Measurements from ENCODE around the gene RPS3. TPM values are rescaled to one million over a fixed set of nuclear protein-coding genes. Genes with fewer than 3 reads are reported as not detected.
A peak's percentile ranks its signal among the peaks of the same experiment; 100 is the strongest.
"Not testable (repeated sequence)": the region's sequence is repeated elsewhere in the genome, so short reads cannot be mapped to it uniquely, and the experiment has no call there.

RPS3 gene
- total RNA-seq, 1 donor from 2014 or later, result 7,110 TPM

DNA sequence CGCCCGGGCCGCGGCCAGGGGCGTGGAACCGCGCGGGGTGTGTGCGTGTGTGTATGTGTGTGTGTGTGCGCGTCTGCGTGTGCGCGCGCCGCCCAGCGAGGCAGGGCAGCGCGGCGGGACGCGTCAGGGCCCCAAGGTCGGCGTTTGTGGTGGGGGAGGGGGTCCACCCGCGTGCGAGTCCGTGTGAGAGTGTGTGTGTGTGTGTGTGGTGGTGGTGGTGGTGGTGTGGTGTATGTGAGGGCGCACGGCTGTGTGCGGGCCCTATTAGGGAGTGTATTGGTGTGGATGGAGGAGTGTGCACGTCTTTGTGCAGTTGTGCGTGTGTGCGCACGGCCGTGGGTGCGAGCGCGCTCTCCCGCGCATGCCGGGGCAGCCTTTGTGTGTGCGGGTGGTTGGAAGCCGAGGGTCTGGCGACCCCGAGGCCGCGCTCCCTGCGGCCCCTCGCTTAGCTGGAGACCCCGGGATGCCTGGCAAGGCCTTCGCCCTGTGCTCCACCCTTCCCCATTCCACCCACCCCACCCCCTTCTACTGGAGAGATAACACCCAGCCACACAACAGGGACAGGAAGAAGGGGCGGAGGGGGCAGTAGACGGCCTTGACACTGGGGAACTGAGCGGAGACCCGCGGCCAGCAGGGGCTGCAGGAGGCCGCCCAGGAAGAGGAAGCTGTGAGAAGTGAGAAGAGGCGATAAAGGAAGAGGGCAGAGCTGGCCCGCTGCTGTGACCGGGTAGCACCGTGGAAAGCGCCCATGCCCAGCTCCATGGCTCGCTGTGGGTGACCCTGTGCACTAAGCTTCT, 47.3 kb upstream of the RPS3 start:
- H3K36me3 ChIP-seq (ENCODE audit: control insufficient read depth, insufficient read depth, low read length), result no peaks in the 10 kb centered on the region
- TF ChIP-seq, protein P1, sequence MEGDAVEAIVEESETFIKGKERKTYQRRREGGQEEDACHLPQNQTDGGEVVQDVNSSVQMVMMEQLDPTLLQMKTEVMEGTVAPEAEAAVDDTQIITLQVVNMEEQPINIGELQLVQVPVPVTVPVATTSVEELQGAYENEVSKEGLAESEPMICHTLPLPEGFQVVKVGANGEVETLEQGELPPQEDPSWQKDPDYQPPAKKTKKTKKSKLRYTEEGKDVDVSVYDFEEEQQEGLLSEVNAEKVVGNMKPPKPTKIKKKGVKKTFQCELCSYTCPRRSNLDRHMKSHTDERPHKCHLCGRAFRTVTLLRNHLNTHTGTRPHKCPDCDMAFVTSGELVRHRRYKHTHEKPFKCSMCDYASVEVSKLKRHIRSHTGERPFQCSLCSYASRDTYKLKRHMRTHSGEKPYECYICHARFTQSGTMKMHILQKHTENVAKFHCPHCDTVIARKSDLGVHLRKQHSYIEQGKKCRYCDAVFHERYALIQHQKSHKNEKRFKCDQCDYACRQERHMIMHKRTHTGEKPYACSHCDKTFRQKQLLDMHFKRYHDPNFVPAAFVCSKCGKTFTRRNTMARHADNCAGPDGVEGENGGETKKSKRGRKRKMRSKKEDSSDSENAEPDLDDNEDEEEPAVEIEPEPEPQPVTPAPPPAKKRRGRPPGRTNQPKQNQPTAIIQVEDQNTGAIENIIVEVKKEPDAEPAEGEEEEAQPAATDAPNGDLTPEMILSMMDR (IDR thresholded peaks at IDR 0.05; ENCODE audit: insufficient read depth, low read length, severe bottlenecking), result no peak
- peak overlapping the region; percentile 45 for H3K4me3 ChIP-seq (ENCODE audit: low read depth, low read length)
- no peaks in the 10 kb centered on the region for H3K27me3 ChIP-seq (ENCODE audit: control insufficient read depth, insufficient read depth, low read length)
- DNase-seq (ENCODE audit: low read depth), result no peak
- no peak for FAIRE-seq

DNA sequence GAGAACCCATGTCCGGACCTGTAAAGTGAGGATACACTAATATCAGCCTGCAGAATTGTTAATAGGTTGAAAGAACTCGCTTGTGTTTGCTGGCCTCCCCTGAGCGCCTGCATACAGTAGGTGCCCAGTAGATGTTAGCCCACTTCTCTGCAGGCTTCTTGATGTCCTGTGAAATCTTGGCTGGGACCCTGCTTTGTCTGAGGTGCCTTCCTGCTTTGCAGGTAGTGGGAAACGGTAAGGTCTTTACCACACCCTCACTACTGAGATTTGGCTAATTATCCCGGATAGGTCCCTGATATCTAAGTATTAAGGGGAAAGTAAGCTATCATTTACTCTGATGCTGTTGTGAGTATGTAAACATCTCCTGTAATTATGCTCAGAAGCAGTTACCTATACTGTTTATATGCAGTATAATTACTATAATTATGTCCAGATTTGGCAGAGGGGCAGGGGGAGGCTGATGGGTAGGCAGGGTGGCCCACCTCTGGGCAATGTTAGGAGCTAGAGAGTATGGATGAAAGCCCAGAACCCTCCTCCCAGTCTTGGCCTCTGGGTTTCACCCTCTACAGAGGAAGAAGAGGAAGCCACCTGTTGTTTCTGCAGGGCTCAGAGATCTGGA, 46.6 kb upstream of the RPS3 start:
- DNase-seq (ENCODE audit: low read depth) (no peak), FAIRE-seq (no peak)
- peaks cover 2% of the 10 kb centered on the region for H3K27me3 ChIP-seq (ENCODE audit: control insufficient read depth, insufficient read depth, low read length)
- no peaks in the 10 kb centered on the region for H3K36me3 ChIP-seq (ENCODE audit: control insufficient read depth, insufficient read depth, low read length)
- no peak overlapping the region for H3K4me3 ChIP-seq (ENCODE audit: low read depth, low read length)
- TF ChIP-seq, protein P1 (IDR thresholded peaks at IDR 0.05; ENCODE audit: insufficient read depth, low read length, severe bottlenecking), result no peak

DNA sequence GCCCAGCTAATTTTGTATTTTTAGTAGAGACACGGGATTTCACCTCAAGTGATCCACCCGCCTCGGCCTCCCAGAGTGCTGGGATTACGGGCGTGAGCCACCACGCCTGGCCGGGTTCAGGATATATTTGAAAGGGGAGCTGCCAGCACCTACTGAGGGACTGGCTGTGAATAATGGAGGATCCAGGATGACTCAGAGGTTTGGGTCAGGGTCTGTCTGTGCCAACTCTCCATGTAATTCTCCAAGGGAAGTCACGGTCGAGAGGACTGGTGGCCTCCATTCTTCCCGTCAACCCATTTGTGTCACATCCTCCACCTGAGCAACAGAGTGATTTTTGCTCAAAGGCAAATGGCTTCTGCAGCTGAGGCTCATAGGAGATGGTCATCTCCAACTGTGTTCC, 44.3 kb upstream of the RPS3 start:
- DNase-seq (ENCODE audit: low read depth) (no peak), FAIRE-seq (no peak)
- TF ChIP-seq, protein P1 (IDR thresholded peaks at IDR 0.05; ENCODE audit: insufficient read depth, low read length, severe bottlenecking), result no peak
- no peaks in the 10 kb centered on the region for H3K36me3 ChIP-seq (ENCODE audit: control insufficient read depth, insufficient read depth, low read length)
- H3K4me3 ChIP-seq (ENCODE audit: low read depth, low read length), result no peak overlapping the region
- peaks cover 2% of the 10 kb centered on the region for H3K27me3 ChIP-seq (ENCODE audit: control insufficient read depth, insufficient read depth, low read length)

DNA sequence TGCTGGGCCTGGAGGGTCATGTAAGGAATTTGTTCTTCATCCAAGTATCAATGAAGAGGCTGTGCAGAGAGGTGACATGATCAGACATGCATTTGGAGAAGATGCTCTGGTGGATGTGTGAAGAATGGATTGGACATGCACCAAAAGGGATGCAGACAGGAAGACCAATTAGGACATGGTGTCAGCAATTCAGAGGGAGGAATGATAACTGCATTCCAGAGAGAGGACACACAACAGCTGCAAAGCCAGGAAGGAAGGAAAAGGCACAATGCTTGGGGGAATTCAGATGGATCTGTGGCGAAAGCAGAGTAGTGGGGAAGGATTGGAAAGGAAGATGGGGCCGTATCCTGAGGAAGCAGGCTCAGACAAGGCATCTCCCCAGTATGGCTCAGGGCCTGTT, 42.7 kb upstream of the RPS3 start:
- TF ChIP-seq, protein P1 (IDR thresholded peaks at IDR 0.05; ENCODE audit: insufficient read depth, low read length, severe bottlenecking), result no peak
- H3K27me3 ChIP-seq (ENCODE audit: control insufficient read depth, insufficient read depth, low read length), result peaks cover 2% of the 10 kb centered on the region
- FAIRE-seq (no peak), DNase-seq (ENCODE audit: low read depth) (no peak)
- no peak overlapping the region for H3K4me3 ChIP-seq (ENCODE audit: low read depth, low read length)
- H3K36me3 ChIP-seq (ENCODE audit: control insufficient read depth, insufficient read depth, low read length), result no peaks in the 10 kb centered on the region

DNA sequence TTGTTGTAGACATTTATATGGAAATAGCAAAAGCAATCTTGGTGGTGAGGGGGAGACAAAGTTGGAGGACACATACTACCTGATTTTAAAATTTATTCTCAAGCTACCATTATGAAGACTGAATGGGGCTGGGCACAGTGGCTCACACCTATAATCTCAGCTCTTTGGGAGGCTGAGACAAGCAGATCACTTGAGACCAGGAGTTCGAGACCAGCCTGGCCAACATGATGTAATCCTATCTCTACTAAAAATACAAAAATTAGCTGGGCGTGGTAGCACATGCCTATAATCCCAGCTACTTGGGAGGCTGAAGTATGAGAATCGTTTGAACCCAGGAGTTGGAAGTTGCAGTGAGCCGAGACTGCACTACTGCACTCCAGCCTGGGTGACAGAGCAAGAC, 37.0 kb upstream of the RPS3 start:
- FAIRE-seq; DNase-seq (ENCODE audit: low read depth); H3K4me3 ChIP-seq (ENCODE audit: low read depth, low read length); H3K27me3 ChIP-seq (ENCODE audit: control insufficient read depth, insufficient read depth, low read length); H3K36me3 ChIP-seq (ENCODE audit: control insufficient read depth, insufficient read depth, low read length): not testable (repeated sequence)

DNA sequence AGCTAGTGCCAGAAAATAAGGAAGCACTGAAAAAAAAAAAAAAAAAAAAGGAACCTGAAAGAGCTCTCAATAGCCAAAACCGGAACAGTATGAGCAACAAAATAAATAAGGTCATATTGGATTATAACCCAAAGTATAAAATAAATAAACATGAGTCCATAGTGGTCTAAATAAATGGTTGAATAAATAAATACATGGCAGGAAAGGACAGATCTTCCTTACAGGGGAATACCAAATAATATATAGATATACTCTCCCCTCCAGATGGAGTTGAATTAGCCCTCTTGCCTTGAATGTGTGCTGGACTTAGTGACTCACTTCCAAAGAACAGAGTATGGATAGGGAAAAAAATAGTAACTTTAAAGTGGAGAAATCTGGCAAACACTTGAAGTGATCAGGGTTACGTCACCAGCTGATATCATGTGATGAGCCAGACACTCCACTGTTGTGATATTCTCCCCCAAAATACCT, 33.6 kb upstream of the RPS3 start:
- H3K4me3 ChIP-seq (ENCODE audit: low read depth, low read length), result no peak overlapping the region
- DNase-seq (ENCODE audit: low read depth) (no peak), FAIRE-seq (no peak)
- TF ChIP-seq, protein P1 (IDR thresholded peaks at IDR 0.05; ENCODE audit: insufficient read depth, low read length, severe bottlenecking), result no peak
- H3K27me3 ChIP-seq (ENCODE audit: control insufficient read depth, insufficient read depth, low read length), result peaks cover 8% of the 10 kb centered on the region
- H3K36me3 ChIP-seq (ENCODE audit: control insufficient read depth, insufficient read depth, low read length), result no peaks in the 10 kb centered on the region

DNA sequence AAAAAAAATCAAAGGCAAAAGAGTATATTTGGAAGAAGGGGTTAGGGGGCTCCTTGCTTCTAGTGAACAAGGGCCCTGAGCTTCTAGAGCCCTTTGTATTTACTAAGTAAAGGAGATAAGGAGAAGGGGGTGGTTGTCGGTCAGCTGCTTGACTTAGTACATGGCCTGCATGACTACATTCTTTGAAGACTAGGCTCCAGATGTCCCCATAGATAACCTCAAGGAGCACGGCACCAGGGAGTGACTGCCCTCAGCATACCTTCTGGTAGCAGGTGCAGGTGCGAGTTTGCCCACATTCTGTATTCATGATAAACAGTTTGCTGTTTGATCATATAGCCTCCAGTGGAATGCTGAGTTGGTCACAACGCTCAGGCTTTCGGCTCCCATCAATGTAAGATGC, 32.5 kb upstream of the RPS3 start:
- DNase-seq (ENCODE audit: low read depth); FAIRE-seq; H3K36me3 ChIP-seq (ENCODE audit: control insufficient read depth, insufficient read depth, low read length); H3K4me3 ChIP-seq (ENCODE audit: low read depth, low read length); H3K27me3 ChIP-seq (ENCODE audit: control insufficient read depth, insufficient read depth, low read length): not testable (repeated sequence)

Measured in bronchial epithelial cell (primary cell).